Activated CD4-positive, alpha-beta T cell treated with anti-CD3 and anti-CD28 coated beads for 36 hours (primary cell): Measurements from ENCODE around the gene NNAT. TPM values are rescaled to one million over a fixed set of nuclear protein-coding genes. Genes with fewer than 3 reads are reported as not detected.
A peak's percentile ranks its signal among the peaks of the same experiment; 100 is the strongest.
"Not testable (repeated sequence)": the region's sequence is repeated elsewhere in the genome, so short reads cannot be mapped to it uniquely, and the experiment has no call there.

Source experiments
- ATAC-seq: fragments of 200-7000 bp; cut with Tn5 transposase; one replicate; pipeline ENCODE4 v1.10.0; 2021; ENCODE audit warnings: mild to moderate bottlenecking, moderate library complexity
- CTCF ChIA-PET: fragments of 350-600 bp; sonication (Branson Sonifier 250); formaldehyde crosslinking; loops from one replicate; lab custom pipeline; 2021; ENCODE audit warnings: antibody characterized with exemption; lab: Charles Lee
- POLR2A ChIA-PET: fragments of 350-600 bp; sonication (Branson Sonifier 250); formaldehyde crosslinking; loops from one replicate; lab custom pipeline; 2021; ENCODE audit warnings: antibody characterized with exemption, inconsistent platforms; lab: Charles Lee
- DNase-seq: peaks from one replicate; pipeline ENCODE4 v3.0.0-alpha.2; 2020
- H3K27ac Mint-ChIP-seq: one replicate; pipeline ENCODE4 v1.8.0; 2021; ENCODE audit warnings: mixed read lengths
- H3K27me3 Mint-ChIP-seq: one replicate; pipeline ENCODE4 v1.8.0; 2021; ENCODE audit warnings: mixed read lengths
- H3K36me3 Mint-ChIP-seq: one replicate; pipeline ENCODE4 v1.8.0; 2021; ENCODE audit warnings: low read depth, mixed read lengths
- H3K4me1 Mint-ChIP-seq: one replicate; pipeline ENCODE4 v1.8.0; 2021; ENCODE audit warnings: mixed read lengths
- H3K4me3 Mint-ChIP-seq: one replicate; pipeline ENCODE4 v1.8.0; 2021; ENCODE audit warnings: mild to moderate bottlenecking, moderate library complexity, mixed read lengths
- H3K9me3 Mint-ChIP-seq: one replicate; pipeline ENCODE4 v1.8.0; 2021; ENCODE audit warnings: low read depth, mixed read lengths
- intact Hi-C, 2 experiments: fragments of 100-400 bp; cut with DNase I in 1 of 2; cut with micrococcal nuclease in 1 of 2; formaldehyde crosslinking; loops; one replicate each; pipeline versions ENCODE4 v1.14.2 to v1.15.1; 2022 to 2024; cut with DNase I, micrococcal nuclease
- total RNA-seq, 2 experiments: library from RNA; stranded (reverse); gene quantifications; one replicate each; pipeline ENCODE4 v1.2.3, GENCODE V29; 2021

Gene NNAT
- total RNA-seq, 2 experiments from 2014 or later: 0.42 to 0.91 TPM

DNA sequence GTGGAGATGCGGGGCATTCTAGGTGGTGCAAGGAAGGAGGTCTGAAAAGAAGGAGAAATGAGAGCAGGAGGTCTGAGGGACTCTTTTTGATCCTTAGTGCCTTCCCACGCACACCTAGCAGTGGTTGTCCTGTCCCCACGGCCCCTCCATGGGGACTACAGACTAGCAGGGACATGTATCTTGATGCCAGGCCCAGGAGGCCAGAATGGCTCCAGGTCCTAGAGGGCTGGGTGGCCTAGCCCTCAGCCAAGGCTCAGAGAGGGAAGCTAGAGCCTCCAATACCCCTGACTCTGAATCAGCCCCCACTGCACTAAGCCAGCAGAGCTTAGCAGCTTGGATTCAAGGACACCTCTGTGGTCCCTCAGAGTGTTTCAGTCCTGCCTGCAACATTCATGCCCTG is 23.3 kb downstream of the NNAT start:
- H3K9me3 Mint-ChIP-seq: no peaks in the 10 kb centered on the region
- POLR2A ChIA-PET: no interaction called here
- peaks cover 4% of the 10 kb centered on the region for H3K27me3 Mint-ChIP-seq
- H3K27ac Mint-ChIP-seq: no peak overlapping the region
- H3K4me1 Mint-ChIP-seq: no peaks in the 10 kb centered on the region
- DNase-seq (no peak), ATAC-seq (no peak)
- H3K4me3 Mint-ChIP-seq: no peak overlapping the region
- H3K36me3 Mint-ChIP-seq: no peaks in the 10 kb centered on the region
- intact Hi-C loops: no loop called here
- CTCF ChIA-PET: no interaction called here

DNA sequence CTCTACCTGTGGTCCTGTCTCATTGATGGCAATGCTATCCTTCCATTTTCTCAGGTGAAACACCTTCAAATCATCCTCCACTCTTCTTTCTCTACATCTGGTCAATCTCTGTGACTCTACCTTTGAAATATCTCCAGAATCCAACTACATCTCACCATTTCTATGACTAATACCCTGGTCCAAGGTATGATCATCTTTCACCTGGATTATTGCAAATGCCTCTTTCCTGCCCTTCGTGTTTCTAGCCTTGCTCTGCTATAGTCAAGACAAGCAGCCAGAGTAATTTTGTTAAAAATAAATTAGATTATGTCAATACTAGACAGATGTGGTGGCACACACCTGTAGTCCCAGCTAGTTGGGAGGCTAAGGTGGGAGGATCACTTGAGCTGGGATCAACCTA is 24.5 kb downstream of the NNAT start:
- no peak for ATAC-seq
- Mint-ChIP-seq H3K27me3 (peaks cover 4% of the 10 kb centered on the region), H3K4me1 (no peaks in the 10 kb centered on the region), H3K9me3 (peaks cover 2% of the 10 kb centered on the region), H3K36me3 (no peaks in the 10 kb centered on the region), H3K27ac (no peak overlapping the region), H3K4me3 (no peak overlapping the region)
- CTCF ChIA-PET: no interaction called here
- POLR2A ChIA-PET: no interaction called here
- DNase-seq: no peak
- intact Hi-C loops: no loop called here

DNA sequence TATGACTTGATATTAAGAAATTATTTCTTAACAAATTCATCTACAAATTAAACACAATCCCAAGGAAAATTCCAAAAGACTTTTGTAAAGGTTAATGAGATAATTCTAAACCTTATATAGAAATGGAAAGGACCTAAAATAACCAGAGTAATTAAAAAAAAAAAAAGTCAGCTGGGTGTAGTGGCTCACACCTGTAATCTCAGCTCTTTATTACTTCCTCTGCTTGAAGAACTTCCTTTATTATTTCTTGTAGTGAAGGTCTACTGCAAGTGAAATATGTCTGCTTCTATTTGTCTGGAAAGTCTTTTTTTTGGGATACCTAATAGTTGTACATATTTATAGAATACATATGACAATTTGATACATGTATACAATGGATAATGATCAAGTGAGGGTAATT is 26.9 kb downstream of the NNAT start:
- ChIA-PET POLR2A (no interaction called here), CTCF (interaction anchor here (0.7 to 1.5 kb wide), 5 partner anchors 9 to 281 kb away, joined by 3 to 5 read pairs (median 3); partner anchors contain the start of gene BLCAP)
- Mint-ChIP-seq H3K4me3 (no peak overlapping the region), H3K4me1 (peaks cover 5% of the 10 kb centered on the region), H3K27me3 (peaks cover 6% of the 10 kb centered on the region), H3K36me3 (no peaks in the 10 kb centered on the region), H3K27ac (no peak overlapping the region), H3K9me3 (peaks cover 2% of the 10 kb centered on the region)
- intact Hi-C loops: no loop called here
- ATAC-seq (no peak), DNase-seq (no peak)

DNA sequence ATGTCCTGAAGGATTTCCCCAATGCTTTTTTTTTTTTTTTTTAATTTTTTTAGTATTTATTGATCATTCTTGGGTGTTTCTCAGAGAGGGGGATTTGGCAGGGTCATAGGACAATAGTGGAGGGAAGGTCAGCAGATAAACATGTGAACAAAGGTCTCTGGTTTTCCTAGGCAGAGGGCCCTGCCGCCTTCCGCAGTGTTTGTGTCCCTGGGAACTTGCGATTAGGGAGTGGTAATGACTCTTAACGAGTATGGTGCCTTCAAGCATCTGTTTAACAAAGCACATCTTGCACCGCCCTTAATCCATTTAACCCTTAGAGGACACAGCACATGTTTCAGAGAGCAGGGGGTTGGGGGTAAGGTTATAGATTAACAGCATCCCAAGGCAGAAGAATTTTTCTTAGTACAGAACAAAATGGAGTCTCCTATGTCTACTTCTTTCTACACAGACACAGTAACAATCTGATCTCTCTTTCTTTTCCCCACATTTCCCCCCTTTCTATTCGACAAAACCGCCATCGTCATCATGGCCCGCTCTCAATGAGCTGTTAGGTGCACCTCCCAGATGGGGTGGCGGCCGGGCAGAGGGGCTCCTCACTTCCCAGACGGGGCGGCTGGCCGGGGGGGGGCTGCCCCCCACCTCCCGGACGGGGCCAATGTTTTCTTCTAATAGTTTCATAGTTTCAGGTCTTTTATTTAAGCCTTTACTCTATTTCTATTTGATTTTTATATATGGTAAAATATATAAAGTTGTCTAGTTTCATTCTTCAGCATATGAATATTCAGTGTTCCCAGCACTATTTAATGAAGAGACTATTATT is 29.3 kb downstream of the NNAT start:
- H3K4me3 Mint-ChIP-seq, POLR2A ChIA-PET, DNase-seq, H3K4me1 Mint-ChIP-seq, H3K9me3 Mint-ChIP-seq, ATAC-seq, intact Hi-C loops, H3K36me3 Mint-ChIP-seq, H3K27ac Mint-ChIP-seq: not testable (repeated sequence)
- peaks cover 10% of the 10 kb centered on the region for H3K27me3 Mint-ChIP-seq
- CTCF ChIA-PET: interaction anchor here (0.8 kb wide), 1 partner anchor 443 kb away, joined by 3 read pairs; no protein-coding TSS in a partner anchor

- POLR2A ChIA-PET, H3K9me3 Mint-ChIP-seq, CTCF ChIA-PET, intact Hi-C loops, H3K27ac Mint-ChIP-seq, H3K4me3 Mint-ChIP-seq, ATAC-seq, DNase-seq, H3K36me3 Mint-ChIP-seq, H3K27me3 Mint-ChIP-seq, H3K4me1 Mint-ChIP-seq: not testable (repeated sequence)
These were observed 30.6 kb downstream of the NNAT start for GRCh38 chr20:37551660-37552059.

DNA sequence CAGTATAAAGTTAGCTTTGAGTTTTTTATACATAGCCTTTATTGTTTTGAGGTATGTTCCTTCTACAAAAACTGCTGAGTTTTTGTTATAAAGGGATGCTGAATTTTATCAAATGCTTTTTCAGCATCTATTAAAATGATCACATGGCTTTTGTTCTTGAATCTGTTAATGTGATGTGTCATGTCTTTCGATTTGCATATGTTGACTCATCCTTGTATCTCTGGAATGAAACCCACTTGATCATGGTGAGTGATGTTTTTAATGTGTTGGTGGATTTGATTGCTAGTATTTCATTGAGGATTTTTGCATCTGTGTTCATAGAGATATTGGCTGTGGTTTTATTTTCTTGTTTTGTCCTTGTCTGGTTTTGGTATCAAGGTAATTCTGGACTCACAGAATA is 31.4 kb downstream of the NNAT start:
- ChIA-PET CTCF (no interaction called here), POLR2A (no interaction called here)
- DNase-seq: no peak
- Mint-ChIP-seq H3K27ac (no peak overlapping the region), H3K36me3 (no peaks in the 10 kb centered on the region), H3K9me3 (peaks cover 2% of the 10 kb centered on the region), H3K4me3 (no peak overlapping the region), H3K4me1 (peaks cover 5% of the 10 kb centered on the region), H3K27me3 (peaks cover 12% of the 10 kb centered on the region)
- intact Hi-C loops: no loop called here
- ATAC-seq: peak; percentile 68

DNA sequence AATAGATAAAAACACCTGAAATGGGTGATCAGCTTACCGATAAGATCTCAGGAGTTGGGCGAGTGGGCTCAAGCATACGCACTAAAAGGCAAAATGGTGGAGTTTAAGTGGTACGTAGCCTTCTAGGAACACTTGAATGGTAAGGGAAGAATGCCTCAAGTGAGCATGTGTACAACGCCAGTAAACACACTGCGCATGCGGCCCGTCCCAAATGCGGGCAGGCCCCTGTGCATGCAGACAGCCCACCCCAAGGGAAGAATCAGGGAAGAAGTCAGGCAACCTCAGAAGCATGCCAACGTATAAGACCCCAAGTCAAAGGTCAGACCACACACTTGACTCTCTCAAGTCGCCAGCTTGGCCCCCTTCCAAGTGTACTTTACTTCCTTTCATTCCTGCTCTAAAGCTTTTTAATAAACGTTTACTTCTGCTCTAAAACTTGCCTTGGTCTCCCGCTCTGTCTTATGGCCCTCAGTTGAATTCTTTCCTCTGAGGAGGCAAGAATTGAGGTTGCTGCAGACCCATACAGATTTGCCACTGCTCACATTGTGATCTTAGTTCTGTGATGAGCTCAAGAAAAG is 33.8 kb downstream of the NNAT start:
- H3K36me3 Mint-ChIP-seq, POLR2A ChIA-PET, H3K27ac Mint-ChIP-seq, H3K4me3 Mint-ChIP-seq, H3K9me3 Mint-ChIP-seq, DNase-seq, H3K4me1 Mint-ChIP-seq, intact Hi-C loops, ATAC-seq: not testable (repeated sequence)
- peaks cover 13% of the 10 kb centered on the region for H3K27me3 Mint-ChIP-seq
- CTCF ChIA-PET: interaction anchor here (1.5 kb wide), 1 partner anchor 9 kb away, joined by 5 read pairs; no protein-coding TSS in a partner anchor

DNA sequence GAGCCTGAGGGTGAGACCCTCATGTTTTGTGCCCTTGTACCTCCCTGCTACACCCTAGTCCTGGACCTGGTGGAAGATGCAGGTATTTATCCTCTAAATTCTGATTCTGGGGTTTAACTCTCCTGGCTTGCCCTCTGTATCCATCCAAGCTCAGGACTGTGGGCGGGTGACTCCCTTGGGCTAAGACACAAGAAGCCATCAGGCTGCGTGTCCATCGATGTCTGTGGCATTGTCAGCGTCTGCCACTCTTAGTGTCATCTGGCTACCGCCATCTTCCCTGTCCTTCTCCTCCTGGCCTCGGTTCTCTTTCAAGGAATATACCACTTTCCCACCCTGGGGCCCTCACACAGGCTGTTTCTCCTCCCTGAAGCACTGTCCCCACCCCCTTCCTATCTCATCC is 35.5 kb downstream of the NNAT start:
- POLR2A ChIA-PET: no interaction called here
- H3K4me3 Mint-ChIP-seq: no peak overlapping the region
- peaks cover 5% of the 10 kb centered on the region for H3K4me1 Mint-ChIP-seq
- H3K9me3 Mint-ChIP-seq: no peaks in the 10 kb centered on the region
- CTCF ChIA-PET: no interaction called here
- H3K27ac Mint-ChIP-seq: no peak overlapping the region
- ATAC-seq (no peak), DNase-seq (no peak)
- peaks cover 14% of the 10 kb centered on the region for H3K27me3 Mint-ChIP-seq
- intact Hi-C loops: no loop called here
- H3K36me3 Mint-ChIP-seq: no peaks in the 10 kb centered on the region

DNA sequence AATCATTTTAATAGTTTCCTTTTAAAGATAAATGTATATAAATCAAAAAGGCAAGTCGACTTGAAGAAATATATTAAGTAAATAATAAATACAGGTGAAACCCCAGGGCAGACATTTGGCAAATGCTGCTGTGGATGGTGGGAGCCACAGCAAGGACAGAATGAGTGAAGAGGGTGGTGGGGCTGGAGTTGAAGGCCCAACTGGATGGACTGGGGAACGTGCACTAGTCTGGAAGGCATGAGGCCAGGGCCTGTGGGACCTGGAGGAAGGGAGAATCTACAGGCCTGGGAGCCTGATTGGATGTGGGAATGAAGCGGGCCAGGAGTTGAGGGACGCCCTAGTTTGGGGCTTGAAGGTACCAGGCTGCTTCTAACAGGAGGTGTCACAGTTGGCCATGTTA is 37.3 kb downstream of the NNAT start:
- H3K36me3 Mint-ChIP-seq: no peaks in the 10 kb centered on the region
- intact Hi-C loops: no loop called here
- POLR2A ChIA-PET: no interaction called here
- CTCF ChIA-PET: no interaction called here
- ATAC-seq (no peak), DNase-seq (no peak)
- H3K27ac Mint-ChIP-seq: no peak overlapping the region
- H3K27me3 Mint-ChIP-seq: peaks cover 17% of the 10 kb centered on the region
- no peaks in the 10 kb centered on the region for H3K4me1 Mint-ChIP-seq
- no peak overlapping the region for H3K4me3 Mint-ChIP-seq
- no peaks in the 10 kb centered on the region for H3K9me3 Mint-ChIP-seq

- no peaks in the 10 kb centered on the region for H3K36me3 Mint-ChIP-seq
- no peak for DNase-seq
- POLR2A ChIA-PET: no interaction called here
- no peak for ATAC-seq
- intact Hi-C loops: no loop called here
- peaks cover 20% of the 10 kb centered on the region for H3K27me3 Mint-ChIP-seq
- no peak overlapping the region for H3K4me3 Mint-ChIP-seq
- CTCF ChIA-PET: interaction anchor here (0.6 to 1.5 kb wide), 3 partner anchors 23 to 836 kb away, joined by 3 read pairs; no protein-coding TSS in a partner anchor
- H3K9me3 Mint-ChIP-seq: no peaks in the 10 kb centered on the region
- no peak overlapping the region for H3K27ac Mint-ChIP-seq
- no peaks in the 10 kb centered on the region for H3K4me1 Mint-ChIP-seq
These were observed 37.7 kb downstream of the NNAT start for GRCh38 chr20:37558779-37559178.

DNA sequence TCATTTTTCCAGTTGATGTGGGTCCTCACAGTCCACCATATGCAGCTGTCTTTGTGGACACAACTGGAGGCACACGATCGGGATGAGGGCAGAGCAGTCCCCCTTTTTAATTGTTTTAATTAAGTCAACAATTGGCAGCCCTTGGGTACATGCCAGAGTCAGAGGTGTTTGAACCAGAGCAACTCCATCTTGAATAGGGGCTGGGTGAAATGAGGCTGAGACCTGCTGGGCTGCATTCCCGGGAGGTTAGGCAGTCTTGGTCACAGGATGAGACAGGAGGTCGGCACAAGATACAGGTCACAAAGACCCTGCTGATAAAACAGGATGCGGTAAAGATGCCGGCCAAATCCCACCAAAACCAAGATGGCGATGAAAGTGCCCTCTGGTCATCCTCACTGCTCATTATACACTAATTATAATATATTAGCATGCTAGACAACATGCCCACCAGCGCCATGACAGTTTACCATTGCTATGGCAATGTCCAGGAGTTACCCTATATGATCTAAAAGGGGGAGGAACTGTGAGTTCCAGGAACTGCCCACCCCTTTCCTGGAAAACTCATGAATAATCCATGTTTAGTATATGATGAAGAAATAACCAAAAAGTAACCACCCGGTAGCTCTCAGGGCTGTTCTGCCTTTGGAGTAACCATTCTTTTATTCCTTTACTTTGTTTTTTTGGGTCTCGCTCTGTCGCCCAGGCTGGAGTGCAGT is 38.4 kb downstream of the NNAT start:
- ChIA-PET CTCF (interaction anchor here (0.6 to 1.5 kb wide), 3 partner anchors 23 to 835 kb away, joined by 3 read pairs; no protein-coding TSS in a partner anchor), POLR2A (no interaction called here)
- H3K9me3 Mint-ChIP-seq: no peaks in the 10 kb centered on the region
- DNase-seq (no peak), ATAC-seq (no peak)
- H3K4me3 Mint-ChIP-seq: no peak overlapping the region
- H3K4me1 Mint-ChIP-seq: no peaks in the 10 kb centered on the region
- H3K36me3 Mint-ChIP-seq: no peaks in the 10 kb centered on the region
- no peak overlapping the region for H3K27ac Mint-ChIP-seq
- intact Hi-C loops: loop anchor here (5.0 to 10.0 kb wide), 4 partner anchors 88 to 495 kb away; partner anchors contain the start of gene VSTM2L (in 1 of the 2)
- peaks cover 19% of the 10 kb centered on the region for H3K27me3 Mint-ChIP-seq
